HG03175 (cell line): ENCODE measurements around the gene ZSCAN5B.
"Not testable (repeated sequence)": the region's sequence is repeated elsewhere in the genome, so short reads cannot be mapped to it uniquely, and the experiment has no call there.

Experiments used
- ATAC-seq: cut with Tn5 transposase; IDR thresholded peaks from one replicate; pipeline ENCODE4 v1.9.1; 2021; ENCODE audit warnings: mild to moderate bottlenecking, moderate library complexity; ENCODE audit not compliant: unreplicated experiment

Gene ZSCAN5B

DNA sequence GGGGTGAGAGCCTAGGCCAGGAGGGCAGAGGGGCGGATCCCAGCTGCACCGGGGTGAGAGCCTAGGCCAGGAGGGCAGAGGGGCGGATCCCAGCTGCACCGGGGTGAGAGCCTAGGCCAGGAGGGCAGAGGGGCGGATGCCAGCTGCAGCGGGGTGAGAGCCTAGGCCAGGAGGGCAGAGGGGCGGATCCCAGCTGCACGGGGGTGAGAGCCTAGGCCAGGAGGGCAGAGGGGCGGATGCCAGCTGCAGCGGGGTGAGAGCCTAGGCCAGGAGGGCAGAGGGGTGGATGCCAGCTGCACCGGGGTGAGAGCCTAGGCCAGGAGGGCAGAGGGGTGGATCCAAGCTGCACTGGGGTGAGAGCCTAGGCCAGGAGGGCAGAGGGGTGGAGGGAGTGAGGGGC lies 21.3 kb downstream of the ZSCAN5B start:
- not testable (repeated sequence) for ATAC-seq

DNA sequence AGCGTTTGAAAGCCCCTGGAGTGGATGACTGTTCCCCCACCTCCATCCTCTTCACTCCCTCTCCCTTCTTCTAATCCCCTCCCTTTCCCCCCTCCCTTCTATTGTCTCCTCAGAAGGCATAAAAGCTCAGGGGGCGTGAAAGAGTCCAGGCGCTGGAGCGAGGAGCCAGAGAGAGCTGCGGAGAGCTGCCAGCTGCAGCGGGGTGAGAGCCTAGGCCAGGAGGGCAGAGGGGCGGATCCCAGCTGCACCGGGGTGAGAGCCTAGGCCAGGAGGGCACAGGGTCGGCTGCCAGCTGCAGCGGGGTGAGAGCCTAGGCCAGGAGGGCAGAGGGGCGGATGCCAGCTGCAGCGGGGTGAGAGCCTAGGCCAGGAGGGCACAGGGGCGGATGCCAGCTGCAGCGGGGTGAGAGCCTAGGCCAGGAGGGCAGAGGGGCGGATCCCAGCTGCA lies 21.7 kb downstream of the ZSCAN5B start, which contains the start of gene GALP:
GALP (plus strand) TSS at position 148 of the 447 bp plus-strand sequence. CDS start 1,101 bp downstream, outside the sequence.
- not testable (repeated sequence) for ATAC-seq

GRCh38 chr19:56174550-56174949 lies 23.0 kb downstream of the ZSCAN5B start:
- no peak for ATAC-seq

GRCh38 chr19:56174086-56174485 lies 23.5 kb downstream of the ZSCAN5B start:
- ATAC-seq, result no peak

DNA sequence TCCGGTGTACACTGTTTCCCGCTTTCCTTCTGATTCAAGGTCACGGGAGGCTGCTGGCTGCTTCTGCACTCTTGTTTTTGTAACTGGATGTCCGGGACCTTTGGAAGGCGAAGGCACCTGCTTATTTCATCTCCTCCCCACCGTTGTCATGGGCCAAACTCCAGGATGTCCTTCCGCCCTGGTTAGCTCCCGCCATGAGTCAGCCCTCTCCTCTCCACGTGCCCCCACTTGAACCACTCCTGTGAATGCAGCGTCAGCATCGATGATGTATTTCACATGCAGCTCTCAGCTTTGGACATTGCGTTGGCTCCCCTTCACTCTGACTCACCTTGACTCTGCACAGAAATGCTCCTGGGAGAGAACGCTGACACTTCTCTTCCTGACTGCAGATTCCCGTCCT lies 27.3 kb downstream of the ZSCAN5B start:
- no peak for ATAC-seq

- no peak for ATAC-seq
Measured at GRCh38 chr19:56167064-56167578, 30.5 kb downstream of the ZSCAN5B start.

DNA sequence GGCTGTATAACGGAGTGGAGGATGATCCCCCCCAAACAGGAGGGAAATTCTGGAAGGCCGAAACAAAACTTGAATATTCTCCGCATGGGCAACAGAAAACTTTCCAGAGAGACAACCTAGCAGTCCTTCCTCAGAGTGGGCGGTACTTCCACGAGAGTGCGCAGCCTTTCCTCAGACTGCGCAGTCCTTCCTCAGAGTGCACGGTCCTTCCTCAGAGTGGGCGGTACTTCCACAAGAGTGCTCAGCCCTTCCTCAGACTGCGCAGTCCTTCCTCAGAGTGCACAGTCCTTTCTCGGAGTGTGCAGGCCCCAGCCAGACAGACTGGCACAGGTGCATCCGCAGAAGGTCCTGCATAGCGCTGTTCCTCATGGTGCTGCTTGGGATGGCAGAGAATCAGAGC lies 34.5 kb downstream of the ZSCAN5B start:
- ATAC-seq, result no peak

- no peak for ATAC-seq
Measured at GRCh38 chr19:56162258-56162657, 35.3 kb downstream of the ZSCAN5B start.

GRCh38 chr19:56161534-56161933 lies 36.0 kb downstream of the ZSCAN5B start:
- ATAC-seq, result no peak

- no peak for ATAC-seq
Measured at GRCh38 chr19:56159622-56160271, 37.8 kb downstream of the ZSCAN5B start.

DNA sequence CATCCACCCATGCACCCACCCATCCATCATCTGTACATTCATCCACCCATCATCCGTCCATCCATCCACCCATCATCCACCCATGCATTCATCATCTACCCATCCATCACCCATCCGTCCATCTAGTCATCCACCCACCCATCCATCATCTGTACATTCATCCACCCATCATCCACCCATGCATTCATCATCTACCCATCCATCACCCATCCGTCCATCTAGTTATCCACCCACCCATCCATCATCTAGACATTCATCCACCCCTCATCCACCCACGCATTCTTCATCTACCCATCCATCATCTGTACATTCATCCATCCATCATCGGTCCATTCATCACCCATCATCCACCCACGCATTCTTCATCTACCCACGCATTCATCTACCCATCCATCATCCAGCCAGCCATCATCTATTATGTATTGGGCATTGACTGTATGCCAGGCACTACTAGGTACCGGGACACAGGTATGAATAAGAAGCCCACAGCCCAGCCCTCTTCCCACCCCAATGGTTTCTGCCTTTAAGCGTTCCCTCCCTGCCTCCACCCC lies 38.5 kb downstream of the ZSCAN5B start:
- no peak for ATAC-seq

- ATAC-seq, result no peak
Measured at GRCh38 chr19:56158170-56158757, 39.3 kb downstream of the ZSCAN5B start.

- ATAC-seq, result no peak
Measured at GRCh38 chr19:56156768-56157167, 40.8 kb downstream of the ZSCAN5B start.

DNA sequence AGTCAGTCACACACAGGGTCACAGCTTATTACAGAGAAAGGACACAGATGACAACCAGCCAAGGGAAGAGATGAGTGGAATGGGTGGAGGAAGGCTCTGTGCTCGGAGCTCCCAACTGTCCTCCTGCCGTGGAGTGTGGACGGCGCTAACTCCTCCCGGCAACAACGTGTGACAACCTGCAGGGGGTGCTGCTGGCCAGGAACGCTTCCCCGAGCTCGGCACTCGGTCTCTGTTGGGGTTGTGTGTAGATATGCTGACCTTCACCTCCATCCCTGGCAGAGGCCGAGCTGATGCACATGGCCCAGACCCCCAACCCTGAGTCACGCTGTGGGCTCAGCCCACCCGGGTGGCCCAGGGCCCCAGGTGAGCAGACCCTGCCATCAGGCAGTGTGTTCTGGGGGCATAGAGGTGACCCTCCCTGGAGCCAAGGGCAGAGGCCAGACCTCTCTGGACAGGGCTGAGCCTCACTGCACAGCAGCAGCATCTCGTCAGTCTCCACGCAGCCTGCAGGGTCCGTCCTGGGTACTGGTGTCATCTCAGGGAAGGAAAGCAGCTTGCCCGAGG lies 42.4 kb downstream of the ZSCAN5B start:
- no peak for ATAC-seq

- no peak for ATAC-seq
Measured at GRCh38 chr19:56153507-56153906, 44.1 kb downstream of the ZSCAN5B start.

- no peak for ATAC-seq
Measured at GRCh38 chr19:56152644-56153043, 44.9 kb downstream of the ZSCAN5B start.

- ATAC-seq, result no peak
Measured at GRCh38 chr19:56150358-56150757, 47.2 kb downstream of the ZSCAN5B start.

DNA sequence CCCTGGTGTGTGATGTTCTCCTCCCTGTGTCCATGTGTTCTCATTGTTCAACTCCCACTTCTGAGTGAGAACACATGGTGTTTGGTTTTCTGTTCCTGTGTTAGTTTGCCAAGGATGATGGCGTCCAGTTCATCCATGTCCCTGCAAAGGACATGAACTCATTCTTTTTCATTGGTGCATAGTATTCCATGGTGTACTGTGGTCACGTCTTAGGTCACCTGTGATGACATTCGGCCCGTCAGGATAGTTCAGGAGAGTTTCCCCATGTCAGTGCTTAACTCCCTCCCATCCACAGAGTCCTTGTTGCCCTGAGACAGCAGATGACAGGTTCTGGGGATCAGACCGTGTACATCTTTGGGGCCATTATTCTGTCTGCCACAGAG lies 47.9 kb downstream of the ZSCAN5B start:
- no peak for ATAC-seq

DNA sequence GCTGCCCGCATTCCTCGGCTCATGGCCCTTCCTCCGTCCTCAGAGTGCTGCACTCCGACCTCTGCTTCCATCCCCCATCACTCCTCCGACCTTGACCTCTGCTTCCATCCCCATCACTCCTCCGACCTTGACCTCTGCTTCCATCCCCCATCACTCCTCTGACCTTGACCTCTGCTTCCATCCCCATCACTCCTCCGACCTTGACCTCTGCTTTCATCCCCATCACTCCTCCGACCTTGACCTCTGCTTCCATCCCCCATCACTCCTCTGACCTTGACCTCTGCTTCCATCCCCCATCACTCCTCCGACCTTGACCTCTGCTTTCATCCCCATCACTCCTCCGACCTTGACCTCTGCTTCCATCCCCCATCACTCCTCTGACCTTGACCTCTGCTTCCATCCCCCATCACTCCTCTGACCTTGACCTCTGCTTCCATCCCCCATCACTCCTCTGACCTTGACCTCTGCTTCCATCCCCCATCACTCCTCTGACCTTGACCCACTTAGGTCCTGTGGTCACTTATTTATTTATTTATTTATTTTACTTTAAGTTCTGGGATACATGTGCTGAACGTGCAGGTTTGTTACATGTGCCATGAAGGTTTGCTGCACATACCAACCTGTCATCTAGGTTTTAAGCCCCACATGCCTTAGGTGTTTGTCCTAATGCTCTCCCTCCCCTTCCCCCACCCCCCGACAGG lies 48.5 kb downstream of the ZSCAN5B start:
- ATAC-seq, result not testable (repeated sequence)

GRCh38 chr19:56148096-56148495 lies 49.5 kb downstream of the ZSCAN5B start:
- no peak for ATAC-seq

DNA sequence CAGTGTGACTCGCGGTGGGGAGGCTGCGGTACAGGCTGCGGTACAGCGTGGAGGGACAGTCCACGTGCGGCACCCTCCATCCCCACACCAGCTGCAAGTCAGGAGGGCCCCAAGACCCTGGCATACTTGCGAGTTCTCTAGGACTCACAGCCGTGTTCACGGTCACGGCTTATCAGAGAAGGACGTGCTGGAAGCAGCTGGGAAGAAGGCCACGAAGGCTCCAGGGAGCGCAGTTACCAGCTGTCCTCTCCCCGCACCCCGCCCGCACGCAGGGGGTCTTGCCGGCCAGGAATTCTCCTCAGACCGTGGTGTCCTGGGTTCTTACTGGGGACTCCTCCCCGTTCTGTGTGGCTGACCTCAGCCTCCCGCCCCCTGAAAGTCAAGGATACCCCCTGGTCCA lies 50.3 kb downstream of the ZSCAN5B start:
- no peak for ATAC-seq
